NT2/D1 (cell line): Measurements from ENCODE around the gene AKAP6.
"Not testable (repeated sequence)": the region's sequence is repeated elsewhere in the genome, so short reads cannot be mapped to it uniquely, and the experiment has no call there.

Source experiments
- DNase-seq: peaks from one replicate; pipeline ENCODE4 v3.0.0-alpha.2; 2011; ENCODE audit warnings: low read depth, low spot score
- H3K27me3 ChIP-seq: 2 replicates; pipeline ENCODE4 v1.6.0; 2011; ENCODE audit warnings: mild to moderate bottlenecking; ENCODE audit not compliant: insufficient read length, insufficient read depth
- H3K36me3 ChIP-seq: 2 replicates; pipeline ENCODE4 v1.6.1; 2011; ENCODE audit warnings: mild to moderate bottlenecking, low read length, mixed read lengths; ENCODE audit not compliant: insufficient read depth, insufficient read length
- H3K4me1 ChIP-seq: 2 replicates; pipeline ENCODE4 v1.5.1; 2011; ENCODE audit not compliant: insufficient read depth, insufficient read length
- H3K4me3 ChIP-seq: 2 replicates; pipeline ENCODE4 v1.5.1; 2011; ENCODE audit warnings: low read depth; ENCODE audit not compliant: insufficient read length
- H3K9ac ChIP-seq: 2 replicates; pipeline ENCODE4 v1.6.0; 2011; ENCODE audit warnings: low read depth; ENCODE audit not compliant: insufficient read length
- H3K9me3 ChIP-seq: 2 replicates; pipeline ENCODE4 v1.5.1; 2011; ENCODE audit warnings: mild to moderate bottlenecking, low read length; ENCODE audit not compliant: insufficient read depth
- SUZ12 ChIP-seq: IDR thresholded peaks from 2 replicates; pipeline ENCODE4 v1.6.1; 2011; ENCODE audit not compliant: insufficient read length, insufficient read depth; ENCODE audit errors: extremely low read depth
- YY1 ChIP-seq: IDR thresholded peaks from 2 replicates; pipeline ENCODE4 v1.6.1; 2011; ENCODE audit not compliant: insufficient read length, insufficient read depth
- ZNF274 ChIP-seq: IDR thresholded peaks from 2 replicates; pipeline ENCODE4 v1.6.1; 2011; ENCODE audit warnings: mild to moderate bottlenecking, low read depth, low read length

The AKAP6 gene

GRCh38 chr14:32372154-32372553 lies 43.1 kb downstream of the AKAP6 start:
- Histone ChIP-seq H3K9ac (no peak overlapping the region), H3K36me3 (no peaks in the 10 kb centered on the region), H3K9me3 (no peaks in the 10 kb centered on the region), H3K4me3 (no peak overlapping the region), H3K27me3 (no peaks in the 10 kb centered on the region), H3K4me1 (no peaks in the 10 kb centered on the region)
- TF ChIP-seq ZNF274 (no peak), SUZ12 (no peak), YY1 (no peak)
- DNase-seq, result no peak

GRCh38 chr14:32373174-32373573 lies 44.1 kb downstream of the AKAP6 start:
- H3K9me3 ChIP-seq, H3K27me3 ChIP-seq, H3K9ac ChIP-seq, H3K4me3 ChIP-seq, H3K4me1 ChIP-seq, H3K36me3 ChIP-seq, DNase-seq: not testable (repeated sequence)

GRCh38 chr14:32374155-32374554 lies 45.1 kb downstream of the AKAP6 start:
- DNase-seq, result no peak
- H3K27me3 ChIP-seq, result no peaks in the 10 kb centered on the region
- no peaks in the 10 kb centered on the region for H3K9me3 ChIP-seq
- H3K9ac ChIP-seq, result no peak overlapping the region
- H3K4me1 ChIP-seq, result no peaks in the 10 kb centered on the region
- TF ChIP-seq ZNF274, result no peak
- no peak for TF ChIP-seq SUZ12
- TF ChIP-seq YY1, result no peak
- no peak overlapping the region for H3K4me3 ChIP-seq
- H3K36me3 ChIP-seq, result no peaks in the 10 kb centered on the region

- H3K27me3 ChIP-seq, result no peaks in the 10 kb centered on the region
- TF ChIP-seq YY1 (no peak), SUZ12 (no peak), ZNF274 (no peak)
- no peak overlapping the region for H3K9ac ChIP-seq
- DNase-seq, result no peak
- no peak overlapping the region for H3K4me3 ChIP-seq
- no peaks in the 10 kb centered on the region for H3K4me1 ChIP-seq
- H3K9me3 ChIP-seq, result no peaks in the 10 kb centered on the region
- no peaks in the 10 kb centered on the region for H3K36me3 ChIP-seq
Observed at GRCh38 chr14:32375663-32376062, 46.6 kb downstream of the AKAP6 start.

- Histone ChIP-seq H3K27me3 (no peaks in the 10 kb centered on the region), H3K4me3 (no peak overlapping the region), H3K9ac (no peak overlapping the region), H3K9me3 (no peaks in the 10 kb centered on the region), H3K36me3 (no peaks in the 10 kb centered on the region), H3K4me1 (no peaks in the 10 kb centered on the region)
- TF ChIP-seq SUZ12 (no peak), YY1 (no peak), ZNF274 (no peak)
- DNase-seq, result no peak
Observed at GRCh38 chr14:32377046-32377646, 48.0 kb downstream of the AKAP6 start.

- H3K36me3 ChIP-seq, result no peaks in the 10 kb centered on the region
- no peak for DNase-seq
- H3K27me3 ChIP-seq, result no peaks in the 10 kb centered on the region
- no peaks in the 10 kb centered on the region for H3K9me3 ChIP-seq
- no peak overlapping the region for H3K9ac ChIP-seq
- TF ChIP-seq YY1 (no peak), SUZ12 (no peak), ZNF274 (no peak)
- H3K4me3 ChIP-seq, result no peak overlapping the region
- no peaks in the 10 kb centered on the region for H3K4me1 ChIP-seq
Observed at GRCh38 chr14:32378284-32378683, 49.2 kb downstream of the AKAP6 start.

- no peaks in the 10 kb centered on the region for H3K4me1 ChIP-seq
- H3K36me3 ChIP-seq, result no peaks in the 10 kb centered on the region
- TF ChIP-seq SUZ12 (no peak), YY1 (no peak), ZNF274 (no peak)
- H3K4me3 ChIP-seq, result no peak overlapping the region
- no peak for DNase-seq
- H3K9me3 ChIP-seq, result no peaks in the 10 kb centered on the region
- no peak overlapping the region for H3K9ac ChIP-seq
- H3K27me3 ChIP-seq, result no peaks in the 10 kb centered on the region
Observed at GRCh38 chr14:32379447-32379846, 50.3 kb downstream of the AKAP6 start.

- no peak overlapping the region for H3K4me3 ChIP-seq
- DNase-seq, result no peak
- H3K36me3 ChIP-seq, result no peaks in the 10 kb centered on the region
- no peak for TF ChIP-seq YY1
- TF ChIP-seq ZNF274, result no peak
- TF ChIP-seq SUZ12, result no peak
- H3K4me1 ChIP-seq, result no peaks in the 10 kb centered on the region
- H3K9ac ChIP-seq, result no peak overlapping the region
- H3K27me3 ChIP-seq, result no peaks in the 10 kb centered on the region
- no peaks in the 10 kb centered on the region for H3K9me3 ChIP-seq
Observed at GRCh38 chr14:32381869-32382268, 52.8 kb downstream of the AKAP6 start.
